NCI-H82 (cell line): ENCODE data around the gene FBXO44.

ENCODE experiments used
- DNase-seq: peaks from one replicate; lab custom pipeline; 2025; lab: John Stamatoyannopoulos, UW

Gene FBXO44

GRCh38 chr1:11708554-11709350 lies 54.1 kb downstream of the FBXO44 start:
- no peak for DNase-seq

- no peak for DNase-seq
These were observed 56.8 kb downstream of the FBXO44 start for GRCh38 chr1:11711490-11711889.

GRCh38 chr1:11712285-11712684 lies 57.6 kb downstream of the FBXO44 start:
- no peak for DNase-seq
